Thyroid gland (tissue), 4 donors: ENCODE results near the gene CCDC136.

Experiments used
- POLR2A ChIP-seq, 2 donors: fragments of 450-650 bp; IDR thresholded peaks; one replicate each; pipeline ENCODE4 v1.6.1; 2017; ENCODE audit warnings: antibody characterized with exemption in 2 of 2, mild to moderate bottlenecking in 2 of 2, moderate library complexity in 1 of 2
- TF ChIP-seq, protein P1 (sequence below), 6 experiments: fragments of 200-600 bp in 3 of 6; fragments of 450-650 bp in 3 of 6; sonication (generic) in 3 of 6; IDR thresholded peaks; one replicate each; pipeline ENCODE4 v1.5.1; 2016 to 2019; ENCODE audit warnings: antibody characterized with exemption in 6 of 6, mild to moderate bottlenecking in 2 of 6, inconsistent platforms in 1 of 6, moderate library complexity in 1 of 6

DNA sequence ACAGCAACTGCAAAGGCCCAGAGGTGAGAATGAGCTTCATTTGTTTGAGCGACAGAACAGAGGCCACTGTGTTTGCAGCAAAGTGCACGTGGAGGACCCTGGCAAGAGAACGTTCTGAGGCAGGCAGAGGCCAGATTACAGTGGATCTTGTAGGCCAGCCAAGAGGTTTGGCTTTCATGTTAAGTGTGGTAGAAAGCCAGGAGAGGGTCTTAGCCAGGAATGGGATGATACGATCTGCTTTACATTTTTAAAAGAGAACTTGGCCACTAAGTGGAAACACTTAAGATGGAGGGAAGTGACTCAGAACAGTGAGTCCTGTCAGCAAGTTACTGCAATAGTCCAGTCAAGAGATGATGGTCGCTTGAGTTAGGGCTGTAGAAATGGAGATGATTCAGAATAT, 4.6 kb downstream of the CCDC136 start:
- TF ChIP-seq, protein P1, sequence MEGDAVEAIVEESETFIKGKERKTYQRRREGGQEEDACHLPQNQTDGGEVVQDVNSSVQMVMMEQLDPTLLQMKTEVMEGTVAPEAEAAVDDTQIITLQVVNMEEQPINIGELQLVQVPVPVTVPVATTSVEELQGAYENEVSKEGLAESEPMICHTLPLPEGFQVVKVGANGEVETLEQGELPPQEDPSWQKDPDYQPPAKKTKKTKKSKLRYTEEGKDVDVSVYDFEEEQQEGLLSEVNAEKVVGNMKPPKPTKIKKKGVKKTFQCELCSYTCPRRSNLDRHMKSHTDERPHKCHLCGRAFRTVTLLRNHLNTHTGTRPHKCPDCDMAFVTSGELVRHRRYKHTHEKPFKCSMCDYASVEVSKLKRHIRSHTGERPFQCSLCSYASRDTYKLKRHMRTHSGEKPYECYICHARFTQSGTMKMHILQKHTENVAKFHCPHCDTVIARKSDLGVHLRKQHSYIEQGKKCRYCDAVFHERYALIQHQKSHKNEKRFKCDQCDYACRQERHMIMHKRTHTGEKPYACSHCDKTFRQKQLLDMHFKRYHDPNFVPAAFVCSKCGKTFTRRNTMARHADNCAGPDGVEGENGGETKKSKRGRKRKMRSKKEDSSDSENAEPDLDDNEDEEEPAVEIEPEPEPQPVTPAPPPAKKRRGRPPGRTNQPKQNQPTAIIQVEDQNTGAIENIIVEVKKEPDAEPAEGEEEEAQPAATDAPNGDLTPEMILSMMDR (IDR thresholded peaks at IDR 0.05): no peak
- no peak for TF ChIP-seq POLR2A (IDR thresholded peaks at IDR 0.05)
